HG03108 (cell line): ENCODE results near the gene TASP1.

Source experiments
- ATAC-seq: cut with Tn5 transposase; IDR thresholded peaks from one replicate; pipeline ENCODE4 v1.9.1; 2021; ENCODE audit warnings: moderate library complexity; ENCODE audit not compliant: unreplicated experiment

Gene TASP1

DNA sequence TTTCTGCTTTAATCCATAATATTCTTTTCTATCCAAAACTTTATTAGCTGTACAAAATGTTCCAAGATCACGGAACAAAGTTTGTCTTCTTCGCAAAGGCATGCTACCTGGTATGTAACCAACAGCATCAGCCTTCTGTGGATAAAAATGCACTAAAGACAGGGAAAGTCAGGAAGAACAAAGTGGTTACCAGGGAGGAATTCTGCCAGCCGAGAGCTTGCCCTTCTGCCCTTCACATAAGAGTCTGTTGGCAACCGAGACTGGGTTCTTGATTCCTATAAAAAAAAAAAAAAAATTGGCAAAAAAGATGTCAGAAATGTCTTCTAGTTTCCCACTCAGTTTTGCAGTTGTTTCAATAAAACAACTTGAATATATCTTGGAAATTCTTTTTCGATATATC is 58.0 kb downstream of the TASP1 start:
- no peak for ATAC-seq

DNA sequence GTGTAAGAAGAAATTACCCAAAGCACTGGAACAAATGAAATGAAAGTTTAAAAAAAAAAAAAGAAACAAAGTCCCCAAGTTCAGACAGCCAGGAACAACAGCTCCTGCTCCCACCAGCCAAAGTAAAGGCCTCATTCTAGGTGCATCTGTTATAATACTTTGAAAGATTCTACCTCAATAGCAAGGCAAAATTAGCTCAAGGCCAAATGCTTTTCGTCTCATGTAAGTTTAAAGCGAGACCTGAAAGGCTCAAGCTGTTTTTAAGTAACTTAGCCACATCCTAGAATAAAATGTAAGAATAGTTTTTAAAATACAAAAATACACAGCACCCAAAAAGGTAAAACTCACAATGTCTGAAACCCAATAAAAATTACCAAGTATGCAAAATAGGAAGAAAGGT is 64.7 kb downstream of the TASP1 start:
- ATAC-seq: no peak

DNA sequence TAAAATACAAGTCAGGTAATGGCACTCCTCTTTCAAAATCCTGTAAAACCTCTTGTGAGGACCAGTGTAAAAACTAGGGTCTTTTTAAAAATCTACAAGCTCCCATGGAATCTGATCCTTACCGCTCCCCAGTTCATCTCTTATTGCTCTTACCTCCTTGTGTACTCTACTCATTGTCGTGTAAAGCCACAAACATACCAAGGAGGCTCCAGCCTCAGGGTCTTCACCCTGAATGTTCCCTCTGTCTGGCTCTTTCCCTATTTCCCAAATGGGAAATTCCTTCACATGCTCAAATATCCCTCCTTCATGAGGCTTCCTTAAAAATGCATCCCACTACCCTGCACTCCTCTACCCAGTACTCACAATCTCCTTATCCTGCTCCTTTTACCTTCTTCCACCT is 67.1 kb downstream of the TASP1 start:
- ATAC-seq: no peak

DNA sequence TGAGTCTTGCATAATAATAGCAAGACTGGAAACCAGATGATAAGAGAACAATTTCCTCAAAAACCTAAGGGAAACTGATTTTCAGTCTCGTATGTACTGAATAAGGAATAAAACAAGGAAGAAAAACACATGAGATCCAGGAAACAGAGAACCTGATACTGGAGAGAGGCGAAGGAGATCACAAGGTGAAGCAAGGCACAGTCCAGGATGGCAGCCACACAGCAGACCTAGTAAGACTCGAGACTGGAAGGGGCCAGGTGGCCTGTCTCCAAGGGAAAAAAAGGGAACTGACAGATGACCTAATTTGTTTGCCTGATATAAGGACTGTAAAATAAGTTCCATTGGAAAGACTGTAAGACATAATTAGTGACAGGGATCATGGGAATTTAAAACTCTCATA is 71.1 kb downstream of the TASP1 start:
- ATAC-seq: no peak

DNA sequence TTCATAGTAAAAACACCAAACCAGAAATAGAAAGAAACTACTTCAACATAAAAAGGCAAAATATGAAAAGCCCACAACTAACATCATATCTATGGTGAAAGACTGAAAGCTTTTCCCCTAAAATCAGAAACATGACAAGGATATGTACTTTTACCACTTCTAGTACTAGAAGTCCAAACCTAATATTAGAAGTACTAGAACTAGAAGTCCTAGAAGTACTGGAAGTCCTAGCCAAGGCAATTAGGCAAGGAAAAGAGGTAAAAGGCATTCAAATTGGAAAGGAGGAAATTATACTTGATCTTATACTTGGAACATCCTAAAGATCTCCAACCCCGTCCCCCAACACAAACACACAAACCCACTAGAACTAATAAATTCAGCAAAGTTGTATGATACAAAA is 74.9 kb downstream of the TASP1 start:
- no peak for ATAC-seq

DNA sequence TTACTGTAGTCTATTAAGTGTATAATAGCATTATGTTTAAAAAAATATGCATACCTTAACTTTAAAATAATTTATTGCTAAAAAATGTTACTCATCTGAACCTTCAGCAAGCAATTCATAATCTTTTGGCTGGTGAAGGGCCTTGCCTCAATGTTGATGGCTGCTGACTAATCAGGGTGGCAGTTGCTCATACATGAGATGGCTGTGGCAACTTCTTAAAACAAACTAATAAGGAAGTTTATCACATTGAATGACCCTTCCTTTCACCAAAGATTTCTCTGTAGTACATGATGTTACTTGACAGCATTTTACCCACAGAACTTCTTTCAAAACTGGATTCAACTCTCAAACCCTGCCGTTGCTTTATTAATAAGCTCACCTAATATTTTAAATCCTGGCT is 84.0 kb downstream of the TASP1 start:
- ATAC-seq: no peak

DNA sequence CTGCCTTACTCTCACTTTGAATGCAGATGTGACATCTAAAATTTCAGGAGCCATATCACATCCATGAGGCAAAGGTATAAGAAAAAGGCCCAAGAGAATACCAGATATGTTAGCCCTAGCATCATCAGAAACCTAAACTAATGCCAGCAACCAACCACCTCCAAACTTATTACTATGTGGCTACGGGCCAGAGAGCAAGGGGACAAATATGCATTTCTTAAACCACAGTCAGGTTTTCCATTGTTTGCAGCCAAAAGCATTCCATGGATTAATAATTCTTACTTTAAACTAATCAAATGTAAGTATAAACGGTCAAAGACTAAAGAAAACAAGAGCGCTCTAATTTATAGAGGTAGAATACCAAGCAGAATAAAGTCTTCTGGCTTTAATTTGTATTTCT is 84.7 kb downstream of the TASP1 start:
- ATAC-seq: no peak

DNA sequence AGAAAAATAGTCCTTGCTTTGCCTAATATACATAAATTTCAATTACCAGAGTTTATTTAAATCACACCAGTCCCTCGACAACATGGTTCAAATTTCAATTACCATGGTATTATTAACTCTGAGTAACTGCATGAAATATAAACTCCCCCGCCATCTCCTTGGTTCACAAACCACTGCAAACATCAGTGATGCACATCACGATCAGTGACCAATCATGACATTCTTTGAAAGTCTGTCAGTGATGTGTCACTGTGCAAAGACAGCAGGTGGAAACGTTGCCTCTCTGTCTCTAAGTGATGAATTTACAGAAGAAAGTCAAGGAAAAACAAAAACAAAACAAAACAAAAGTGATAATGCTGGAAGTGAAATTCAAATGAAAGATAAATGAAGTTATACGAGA is 86.7 kb downstream of the TASP1 start:
- no peak for ATAC-seq

DNA sequence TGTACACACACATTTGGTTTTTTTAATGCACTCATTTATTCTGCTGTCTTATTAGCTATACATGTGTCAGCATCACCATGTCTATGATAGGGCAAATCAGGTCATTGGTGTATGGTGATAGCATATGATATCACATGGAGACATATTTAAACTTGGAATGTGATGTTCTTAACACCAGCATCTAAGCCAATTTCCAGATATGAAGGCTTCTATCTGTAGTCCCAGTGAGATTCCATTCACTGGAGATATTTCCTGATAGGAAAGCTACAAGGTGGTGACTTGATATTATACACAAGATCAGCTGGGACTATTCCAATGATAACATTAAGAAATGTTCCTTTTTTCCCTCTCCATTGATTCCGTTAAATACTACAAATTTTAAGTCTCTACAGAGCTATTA is 89.3 kb downstream of the TASP1 start:
- no peak for ATAC-seq

DNA sequence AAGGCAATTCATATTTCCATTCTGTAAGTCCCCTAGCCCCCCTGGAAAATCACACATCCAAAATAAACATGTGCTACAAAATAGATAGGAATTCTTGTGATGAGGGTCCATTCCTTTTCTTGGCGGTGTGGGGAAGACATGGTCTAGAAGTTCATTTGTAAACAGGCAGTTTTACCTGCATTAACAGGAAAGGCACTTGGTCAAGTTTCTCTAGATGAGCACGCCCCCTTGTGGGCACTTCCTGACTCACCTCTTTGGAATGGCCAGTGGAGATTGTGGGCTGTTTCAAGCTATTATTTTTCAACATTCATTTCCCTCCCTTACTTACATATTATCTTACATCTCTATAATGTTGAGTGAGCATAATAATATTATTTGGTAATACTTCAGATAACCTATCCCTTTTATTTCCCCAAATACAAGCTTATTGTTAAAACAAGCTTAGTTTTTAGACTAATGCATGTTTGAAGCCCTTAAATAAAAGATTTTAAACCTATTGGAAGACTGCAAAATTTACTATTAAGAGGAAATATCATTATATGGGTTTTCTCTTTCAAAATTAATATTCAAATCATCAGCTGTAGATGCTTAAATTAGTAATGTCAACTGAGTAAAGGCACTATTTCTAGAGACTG is 92.1 kb downstream of the TASP1 start:
- peak; percentile 48 for ATAC-seq

DNA sequence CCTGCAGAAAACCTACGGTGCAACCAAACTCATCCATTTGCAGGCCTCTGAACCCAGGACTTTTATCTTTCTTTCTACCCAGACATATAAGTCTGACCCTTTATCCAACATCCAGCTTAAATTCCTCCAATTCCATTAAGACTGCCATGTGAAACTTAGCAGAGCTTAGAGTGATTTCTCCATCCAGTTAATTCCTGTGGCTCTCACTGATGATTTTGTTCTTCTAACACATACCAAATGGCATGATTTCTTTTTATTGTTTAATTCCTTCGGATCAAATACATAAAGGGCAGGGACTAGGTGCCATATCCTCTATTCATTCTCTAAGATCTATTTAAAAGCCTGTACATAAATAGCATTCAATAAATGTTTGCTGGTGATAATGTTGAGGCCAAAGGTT is 92.9 kb downstream of the TASP1 start:
- no peak for ATAC-seq

DNA sequence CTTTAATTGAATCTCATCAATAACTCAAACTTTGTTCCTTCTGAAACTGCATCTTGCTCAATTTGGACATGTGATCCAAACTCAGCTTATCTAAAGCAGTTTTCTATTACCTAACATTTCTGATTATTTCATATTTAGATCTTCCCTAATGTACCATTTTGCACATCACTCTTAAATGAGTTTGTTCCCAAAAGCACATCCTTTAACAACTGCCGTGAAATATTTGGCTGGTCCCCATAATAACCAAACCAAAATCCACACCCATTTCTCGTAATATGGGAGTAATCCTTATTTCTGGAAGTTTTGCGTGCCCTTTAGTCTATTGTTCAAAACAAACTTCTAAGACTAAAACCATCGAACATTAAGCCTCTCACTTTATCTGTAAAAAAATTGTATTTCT is 94.9 kb downstream of the TASP1 start:
- ATAC-seq: no peak

DNA sequence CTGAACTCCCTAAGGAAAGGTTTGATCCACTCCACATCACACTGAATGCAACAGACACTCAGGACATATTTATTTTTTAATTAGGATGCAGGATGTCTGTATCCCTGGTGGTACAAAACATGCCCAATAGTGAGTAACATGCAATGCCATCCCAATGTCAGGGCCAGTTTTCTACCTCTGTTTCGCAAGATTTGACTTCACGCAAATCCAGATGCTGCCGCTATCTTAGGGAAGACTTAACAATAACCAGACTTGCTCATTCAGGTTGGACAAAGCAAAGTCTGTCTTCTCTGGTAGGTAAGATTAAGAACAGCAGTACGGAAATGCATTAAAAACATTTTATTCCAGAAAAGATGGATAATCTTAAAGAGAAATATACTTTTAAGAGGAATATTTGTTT is 103.1 kb downstream of the TASP1 start:
- ATAC-seq: no peak

DNA sequence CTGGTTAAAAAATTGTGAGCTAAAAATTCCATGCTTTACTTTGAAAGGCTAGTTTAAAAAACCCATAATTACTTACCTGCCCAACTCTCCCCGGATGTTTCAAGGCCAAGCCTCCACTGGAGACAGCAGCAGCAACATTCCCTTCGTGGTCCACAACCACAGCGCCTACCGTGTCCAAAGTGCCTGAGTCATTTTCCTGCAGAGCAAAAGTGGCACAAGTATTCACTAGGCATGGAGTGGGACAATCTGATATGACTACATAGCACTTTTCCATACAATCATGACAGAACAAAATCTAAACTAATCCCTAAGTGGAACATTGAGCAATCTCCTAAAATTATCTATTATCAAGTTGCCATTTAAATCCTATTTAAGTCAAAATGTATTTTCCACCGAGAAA is 104.8 kb downstream of the TASP1 start:
- no peak for ATAC-seq

DNA sequence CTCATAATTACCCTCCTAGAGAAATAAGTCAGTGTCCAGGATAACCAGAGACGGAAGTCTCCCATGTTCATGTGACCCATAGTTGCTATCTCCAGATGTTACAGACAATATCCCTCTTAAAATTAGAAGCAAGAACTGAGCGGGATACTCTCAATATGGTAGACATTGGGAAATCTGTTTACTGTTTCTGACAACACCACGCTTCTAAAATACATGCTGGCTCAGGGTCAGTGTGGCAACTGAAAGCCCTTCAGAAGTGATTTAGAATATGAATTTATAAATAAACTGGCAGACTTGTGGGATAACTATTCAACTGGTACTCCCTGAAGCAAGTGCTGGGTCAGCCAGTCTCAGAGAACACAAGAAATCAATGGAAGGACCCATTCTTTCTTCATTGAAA is 108.6 kb downstream of the TASP1 start:
- no peak for ATAC-seq

DNA sequence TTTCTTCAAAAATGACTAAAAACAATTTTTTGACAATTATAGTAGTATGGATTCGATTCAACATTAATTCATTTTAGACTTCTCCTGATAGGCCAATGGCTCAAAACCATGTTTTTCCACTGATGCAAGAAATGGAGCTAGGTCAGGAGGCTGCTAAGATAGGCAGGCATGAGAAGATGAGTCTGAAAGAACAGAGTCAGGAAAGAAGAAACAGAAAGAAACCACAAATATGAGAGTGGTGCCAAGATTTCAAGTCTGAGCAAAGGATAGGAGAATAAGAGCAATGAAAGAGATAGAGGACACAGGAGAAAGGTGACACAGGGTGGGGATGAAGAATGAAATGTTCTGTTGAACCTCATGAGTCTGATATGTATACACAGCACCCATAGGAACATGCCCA is 112.2 kb downstream of the TASP1 start:
- ATAC-seq: no peak

DNA sequence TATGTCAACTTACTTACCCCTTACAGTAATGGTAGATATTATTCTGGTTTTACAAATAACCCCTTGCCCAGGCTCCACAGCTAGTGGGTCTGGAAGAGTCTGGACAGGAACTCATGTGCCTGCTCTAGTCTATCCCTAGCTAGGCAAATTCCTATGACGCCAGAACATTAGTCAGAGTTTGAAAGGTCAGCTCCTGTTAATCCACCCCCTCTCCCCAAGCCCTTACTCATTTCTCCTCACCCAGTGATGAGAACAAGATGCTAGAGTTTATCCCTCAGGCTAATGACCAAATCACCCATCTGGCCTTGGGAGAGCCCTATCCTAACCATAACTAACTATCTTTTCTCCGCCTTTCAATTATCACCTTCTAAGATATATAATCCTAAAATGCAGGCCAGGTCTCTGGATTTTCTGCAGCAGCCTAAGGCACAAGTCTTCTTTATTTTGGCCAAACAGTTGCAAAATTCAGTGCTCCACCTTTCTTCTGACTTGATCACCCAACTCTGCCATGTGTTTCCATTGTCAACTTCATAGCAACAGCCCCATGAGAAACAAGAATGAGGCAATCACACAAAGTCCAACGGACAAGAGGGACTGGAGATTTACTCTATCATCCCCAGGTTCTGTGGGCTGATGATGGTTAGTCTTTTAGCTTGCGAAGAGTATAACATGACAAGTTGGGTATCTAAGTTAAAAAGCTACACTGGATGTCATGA is 113.3 kb downstream of the TASP1 start:
- ATAC-seq: no peak

DNA sequence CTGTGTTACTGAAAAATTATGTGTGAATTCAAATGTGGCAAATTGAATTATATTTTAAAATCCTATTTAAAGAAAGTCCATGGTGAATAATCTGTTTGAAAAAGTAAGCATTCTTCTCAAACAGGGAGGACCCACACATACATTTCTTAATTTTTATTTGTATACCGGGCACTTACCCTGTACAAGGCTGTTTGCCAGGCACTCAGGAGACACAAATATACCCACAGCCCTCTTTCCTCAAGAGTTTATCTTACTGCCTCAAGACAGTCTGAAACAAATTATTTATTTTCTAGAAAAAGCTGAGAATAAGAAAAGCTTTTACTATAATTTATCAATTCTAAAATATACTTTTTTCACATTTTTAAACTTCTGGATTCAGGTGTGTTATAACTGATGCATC is 114.4 kb downstream of the TASP1 start:
- ATAC-seq: no peak

DNA sequence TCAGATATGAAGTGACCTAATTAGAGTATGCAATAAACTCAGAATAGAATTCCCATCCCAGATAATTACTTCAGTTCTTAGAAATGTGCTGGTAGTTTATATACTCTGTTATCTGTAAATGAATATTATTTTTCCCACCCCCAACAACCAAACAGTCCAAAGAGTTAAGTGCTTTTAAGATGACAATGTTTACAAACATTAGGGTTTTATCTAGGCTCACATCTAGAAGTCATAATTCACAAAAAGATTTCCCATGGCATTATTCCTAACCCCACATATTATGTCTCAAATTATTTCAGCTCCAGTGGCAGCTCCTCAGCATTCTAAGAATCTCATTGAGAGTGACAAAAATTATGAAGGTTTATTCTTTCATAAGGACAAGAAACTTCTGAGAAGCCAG is 120.9 kb downstream of the TASP1 start:
- ATAC-seq: no peak

DNA sequence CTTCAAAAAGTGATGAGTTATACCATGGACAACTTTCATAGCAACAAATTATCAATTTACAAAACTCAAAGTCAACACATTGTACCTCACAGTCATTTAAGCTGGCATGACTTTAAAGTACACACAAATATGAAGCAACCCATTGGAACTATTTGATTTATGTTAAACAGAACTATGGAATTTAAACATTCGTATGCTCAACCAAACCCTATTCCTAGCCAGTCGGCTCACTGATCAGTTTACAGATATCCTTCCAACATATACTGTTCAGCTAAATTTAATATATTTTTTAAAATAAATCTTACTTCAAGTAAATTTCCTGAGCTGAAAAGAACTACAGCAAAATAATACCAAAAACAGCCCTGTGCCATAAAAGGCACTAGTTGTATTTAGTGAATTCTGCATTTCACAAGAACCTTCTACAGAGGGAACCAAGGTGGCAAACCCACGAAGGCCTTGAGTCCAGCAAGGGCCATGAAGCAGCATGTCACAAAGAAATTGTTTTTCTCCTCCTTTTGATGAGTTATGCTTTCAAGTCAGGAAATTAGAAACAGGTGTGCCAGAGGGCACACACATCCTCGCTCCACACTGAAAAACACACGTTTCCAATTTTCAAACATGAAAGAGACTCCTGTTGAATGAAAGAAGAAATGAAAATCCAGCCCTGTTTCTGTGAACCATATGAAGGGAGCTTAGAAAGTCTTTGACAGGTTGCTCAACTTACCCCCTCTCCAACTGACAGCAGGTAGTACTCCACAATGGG is 122.8 kb downstream of the TASP1 start:
- no peak for ATAC-seq

DNA sequence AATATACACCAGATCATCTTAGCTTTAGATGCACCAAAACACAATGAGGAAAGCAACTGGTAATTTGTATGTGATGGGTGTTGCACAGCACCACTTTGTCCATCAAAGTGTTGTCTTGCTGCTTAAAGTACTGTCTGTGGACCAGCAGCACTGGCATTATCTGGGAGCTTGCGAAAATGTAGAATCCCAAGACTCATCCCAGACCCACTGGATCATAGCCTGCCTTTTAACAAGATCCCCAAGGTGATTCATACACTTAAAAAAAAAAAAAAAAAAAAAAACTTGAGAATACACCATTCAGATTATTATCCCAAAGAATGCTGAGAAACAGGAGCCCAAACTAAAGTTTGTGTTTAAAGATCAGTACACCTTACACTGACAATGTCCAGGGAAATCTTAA is 123.4 kb downstream of the TASP1 start:
- ATAC-seq: no peak

DNA sequence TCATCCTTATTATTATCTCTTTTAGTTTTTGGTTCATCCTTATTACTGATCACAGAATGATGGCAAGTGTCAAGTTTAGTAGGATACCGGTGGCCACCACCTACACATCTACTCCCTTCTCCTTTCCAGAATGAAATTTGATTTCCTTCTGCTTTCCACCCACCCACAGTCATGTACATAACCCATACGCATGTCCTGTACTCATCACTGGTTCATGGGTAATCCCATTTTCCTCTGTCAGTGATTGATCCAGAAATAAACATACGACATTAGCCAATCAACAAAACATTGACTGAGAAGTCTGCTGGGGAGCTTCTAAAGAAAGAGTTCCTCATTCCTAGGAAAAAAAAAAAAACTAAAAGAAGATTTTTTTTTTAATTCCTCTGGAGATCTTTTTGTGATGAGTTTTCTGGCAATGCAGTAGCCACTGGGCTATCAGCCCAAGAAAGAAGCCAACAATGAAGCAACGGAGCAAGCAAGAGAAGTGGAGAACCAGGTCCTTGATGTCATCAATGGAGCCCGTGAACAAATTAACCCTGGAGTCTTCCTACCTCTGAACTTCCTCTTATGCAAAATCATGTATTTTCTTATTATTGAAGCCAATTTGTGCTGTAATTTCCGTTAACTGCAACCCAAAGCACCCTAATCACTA is 127.8 kb downstream of the TASP1 start:
- no peak for ATAC-seq
